A549 (cell line): ENCODE measurements around the gene IL17F. TPM values are rescaled to one million over a fixed set of nuclear protein-coding genes. Genes with fewer than 3 reads are reported as not detected.

Experiments used
- ATAC-seq, 2 experiments: fragments of 200-7000 bp in 1 of 2; fragments of >200 bp in 1 of 2; cut with Nextera tagmentation in 1 of 2; cut with Tn5 transposase in 1 of 2; 3 replicates each; pipeline versions ENCODE4 v1.8.0 to v1.9.1; 2018 to 2020; ENCODE audit warnings: mild to moderate bottlenecking in 1 of 2, moderate library complexity in 1 of 2
- CTCF ChIA-PET: fragments of 300-600 bp; sonication (Branson Sonifier 250); formaldehyde crosslinking; extraction: SDS; loops from one replicate; lab custom pipeline; 2021; ENCODE audit warnings: antibody characterized with exemption, inconsistent platforms; lab: Yijun Ruan, JAX
- POLR2A ChIA-PET: fragments of 350-600 bp; formaldehyde crosslinking; extraction: SDS; loops from one replicate; lab custom pipeline; 2021; ENCODE audit warnings: antibody characterized with exemption, inconsistent platforms; lab: Yijun Ruan, JAX
- DNase-seq, 2 experiments: peaks; one replicate each; pipeline versions ENCODE4 v3.0.0 to v3.0.0-alpha.2; 2011 to 2016; ENCODE audit warnings: low read depth in 1 of 2, low spot score in 1 of 2
- FAIRE-seq: peaks from 2 replicates; lab custom pipeline; 2011; peaks lifted over from hg19 to GRCh38; lab: Jason Lieb, UNC
- H3K27ac ChIP-seq, 2 experiments: fragments of >200 bp; sonication (Bioruptor Twin); formaldehyde crosslinking; 3 replicates each; pipeline ENCODE4 v1.5.1; 2016 to 2017
- H3K4me1 ChIP-seq: fragments of >200 bp; sonication (Bioruptor Twin); formaldehyde crosslinking; 3 replicates; pipeline ENCODE4 v1.6.1; 2016
- H3K4me2 ChIP-seq: fragments of >200 bp; sonication (Bioruptor Twin); formaldehyde crosslinking; 3 replicates; pipeline ENCODE4 v1.6.1; 2016
- H3K4me3 ChIP-seq: fragments of >200 bp; sonication (Bioruptor Twin); formaldehyde crosslinking; 3 replicates; pipeline ENCODE4 v1.5.1; 2016
- H3K9me3 ChIP-seq: fragments of >200 bp; sonication (Bioruptor Twin); formaldehyde crosslinking; 3 replicates; pipeline ENCODE4 v1.6.1; 2016
- CHD2 ChIP-seq: fragments of 150-350 bp; IDR thresholded peaks from 2 replicates; pipeline ENCODE4 v1.6.1; 2014; ENCODE audit warnings: low read length; ENCODE audit not compliant: partially characterized antibody
- E2F6 ChIP-seq: IDR thresholded peaks from 2 replicates; pipeline ENCODE4 v1.6.1; 2012; ENCODE audit warnings: low read depth, borderline replicate concordance
- EHF ChIP-seq: fragments of 250-450 bp; sonication (Bioruptor Pico); IDR thresholded peaks from 2 replicates; pipeline ENCODE4 v1.5.0; 2020; ENCODE audit warnings: mild to moderate bottlenecking
- ESRRA ChIP-seq: fragments of 150-350 bp; IDR thresholded peaks from 2 replicates; pipeline ENCODE4 v1.6.1; 2014; ENCODE audit warnings: mild to moderate bottlenecking, low read length, borderline replicate concordance
- HDAC2 ChIP-seq: fragments of 200-600 bp; sonication (generic); IDR thresholded peaks from 2 replicates; pipeline ENCODE4 v1.6.1; 2016
- HES2 ChIP-seq: fragments of >200 bp; sonication (Bioruptor Twin); formaldehyde crosslinking; IDR thresholded peaks from 2 replicates; pipeline ENCODE4 v1.6.1; 2016
- HOXA7 ChIP-seq: fragments of 250-450 bp; sonication (Bioruptor Pico); IDR thresholded peaks from 2 replicates; pipeline ENCODE4 v1.5.0; 2020; ENCODE audit warnings: mild to moderate bottlenecking, moderate library complexity
- HOXB5 ChIP-seq: fragments of 250-450 bp; sonication (Bioruptor Pico); IDR thresholded peaks from 2 replicates; pipeline ENCODE4 v1.5.0; 2020; ENCODE audit warnings: mild to moderate bottlenecking, moderate library complexity
- JUNB ChIP-seq: fragments of >200 bp; sonication (Bioruptor Twin); formaldehyde crosslinking; IDR thresholded peaks from 2 replicates; pipeline ENCODE4 v1.6.1; 2016
- MAFK ChIP-seq: fragments of 450-650 bp; IDR thresholded peaks from 2 replicates; pipeline ENCODE4 v1.6.1; 2014; ENCODE audit not compliant: partially characterized antibody
- MYC ChIP-seq: IDR thresholded peaks from 2 replicates; pipeline ENCODE4 v1.6.1; 2012; ENCODE audit warnings: mild to moderate bottlenecking, inconsistent platforms, low read length, improper control_type of control experiment, borderline replicate concordance
- NFE2L2 ChIP-seq: fragments of 150-350 bp; conservative IDR thresholded peaks from 2 replicates; pipeline ENCODE4 v1.6.1; 2014; ENCODE audit warnings: low read length
- NR3C1 ChIP-seq: fragments of >200 bp; sonication (Bioruptor Twin); formaldehyde crosslinking; IDR thresholded peaks from 3 replicates; pipeline ENCODE4 v1.6.1; 2017
- PHF8 ChIP-seq: fragments of 200-600 bp; sonication (generic); IDR thresholded peaks from 2 replicates; pipeline ENCODE4 v1.6.1; 2016; ENCODE audit warnings: low read depth, mild to moderate bottlenecking, antibody characterized with exemption, moderate library complexity, borderline replicate concordance
- POLR2A ChIP-seq: IDR thresholded peaks from 2 replicates; pipeline ENCODE4 v1.6.1; 2012; ENCODE audit warnings: mild to moderate bottlenecking, low read length
- POLR2AphosphoS2 ChIP-seq: conservative IDR thresholded peaks from 2 replicates; pipeline ENCODE4 v1.6.1; 2012; ENCODE audit warnings: low read length, improper control_type of control experiment, inconsistent platforms
- RCOR1 ChIP-seq: fragments of 150-350 bp; IDR thresholded peaks from 2 replicates; pipeline ENCODE4 v1.6.1; 2014; ENCODE audit warnings: antibody characterized with exemption, low read length, low read depth
- RNF2 ChIP-seq: fragments of 200-600 bp; sonication (generic); IDR thresholded peaks from 2 replicates; pipeline ENCODE4 v1.6.1; 2016; ENCODE audit warnings: low read depth, mild to moderate bottlenecking, antibody characterized with exemption, moderate library complexity, borderline replicate concordance
- SREBF2 ChIP-seq: fragments of 450-650 bp; IDR thresholded peaks from 2 replicates; pipeline ENCODE4 v1.6.1; 2014; ENCODE audit warnings: mild to moderate bottlenecking, moderate library complexity
- TP53 ChIP-seq: fragments of 250-450 bp; sonication (Bioruptor Pico); IDR thresholded peaks from 2 replicates; pipeline ENCODE4 v1.5.0; 2021; ENCODE audit warnings: mild to moderate bottlenecking, moderate library complexity
- ZNF302 ChIP-seq: fragments of 250-450 bp; sonication (Bioruptor Pico); IDR thresholded peaks from 2 replicates; pipeline ENCODE4 v1.9.0; 2021; ENCODE audit warnings: inconsistent platforms, mild to moderate bottlenecking, moderate library complexity
- ZSCAN20 ChIP-seq: fragments of 250-450 bp; sonication (Bioruptor Pico); IDR thresholded peaks from 2 replicates; pipeline ENCODE4 v1.8.0; 2022; ENCODE audit warnings: mild to moderate bottlenecking, moderate library complexity
- WGBS: methylation state at CpG from one replicate; pipeline ENCODE4 v1.1.6; 2017; ENCODE audit errors: missing lambda C conversion rate; 5-methylcytosine and 5-hydroxymethylcytosine counted together
- polyA plus RNA-seq, 4 experiments: library from polyadenylated mRNA; depleted of rRNA in 3 of 4; stranded (reverse); fragments of >200 nt; fragmentation: RNase III in 1 of 4; extraction: RNeasy Plus Mini Kit Qiagen cat#74134 plus additional on column Dnase treatment in 1 of 4; gene quantifications; 2 replicates in 3 of 4; 3 replicates in 1 of 4; pipeline ENCODE4 v1.2.3, GENCODE V29; 2011 to 2017
- TF ChIP-seq, protein P1 (sequence below): fragments of 150-350 bp; IDR thresholded peaks from 2 replicates; pipeline ENCODE4 v1.6.1; 2014; ENCODE audit warnings: low read depth, mild to moderate bottlenecking, low read length

The IL17F gene
- polyA plus RNA-seq, 2 of the 4 experiments (the other 2 are of a cell fraction) = not detected

- WGBS = 32% methylated on average over 3 of the region's 3 CpGs
Measured at GRCh38 chr6:52208612-52209011, 35.7 kb downstream of the IL17F start.

GRCh38 chr6:52207066-52207465 is 37.2 kb downstream of the IL17F start:
- H3K4me2 ChIP-seq = no peak overlapping the region
- 4% methylated on average over 2 of the region's 2 CpGs for WGBS
- no peaks in the 10 kb centered on the region for H3K9me3 ChIP-seq
- CTCF ChIA-PET = no interaction called here
- no peak overlapping the region for H3K4me3 ChIP-seq
- DNase-seq = no peak
- FAIRE-seq = no peak
- no peaks in the 10 kb centered on the region for H3K4me1 ChIP-seq
- no peak for TF ChIP-seq HOXA7 (CRISPR knock-in tag)
- TF ChIP-seq, all 56 proteins: peak for 0
- ATAC-seq = no peak
- no peak overlapping the region for H3K27ac ChIP-seq
- POLR2A ChIA-PET = no interaction called here

More at GRCh38 chr6:52208612-52209011, 35.7 kb downstream of the IL17F start:
- ChIA-PET CTCF (no interaction called here), POLR2A (no interaction called here)
- no peaks in the 10 kb centered on the region for H3K9me3 ChIP-seq
- H3K27ac ChIP-seq = no peak overlapping the region
- H3K4me1 ChIP-seq = no peaks in the 10 kb centered on the region
- FAIRE-seq (no peak), DNase-seq (no peak), ATAC-seq (no peak)
- H3K4me2 ChIP-seq = no peak overlapping the region
- no peak overlapping the region for H3K4me3 ChIP-seq
- TF ChIP-seq, protein P1, sequence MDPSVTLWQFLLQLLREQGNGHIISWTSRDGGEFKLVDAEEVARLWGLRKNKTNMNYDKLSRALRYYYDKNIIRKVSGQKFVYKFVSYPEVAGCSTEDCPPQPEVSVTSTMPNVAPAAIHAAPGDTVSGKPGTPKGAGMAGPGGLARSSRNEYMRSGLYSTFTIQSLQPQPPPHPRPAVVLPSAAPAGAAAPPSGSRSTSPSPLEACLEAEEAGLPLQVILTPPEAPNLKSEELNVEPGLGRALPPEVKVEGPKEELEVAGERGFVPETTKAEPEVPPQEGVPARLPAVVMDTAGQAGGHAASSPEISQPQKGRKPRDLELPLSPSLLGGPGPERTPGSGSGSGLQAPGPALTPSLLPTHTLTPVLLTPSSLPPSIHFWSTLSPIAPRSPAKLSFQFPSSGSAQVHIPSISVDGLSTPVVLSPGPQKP = no peak
- TF ChIP-seq JUNB = no peak
- TF ChIP-seq RNF2 = no peak
- TF ChIP-seq NR3C1 = no peak
- TF ChIP-seq HDAC2 = no peak
- no peak for TF ChIP-seq CHD2
- no peak for TF ChIP-seq POLR2A
- no peak for TF ChIP-seq HES2
- TF ChIP-seq MAFK = no peak
- no peak for TF ChIP-seq EHF (CRISPR knock-in tag)

GRCh38 chr6:52201493-52201892 is 42.8 kb downstream of the IL17F start:
- Histone ChIP-seq H3K4me1 (no peaks in the 10 kb centered on the region), H3K4me3 (no peak overlapping the region), H3K9me3 (no peaks in the 10 kb centered on the region), H3K4me2 (no peak overlapping the region), H3K27ac (no peak overlapping the region)
- ChIA-PET CTCF (interaction anchor here (1.1 kb wide), 2 partner anchors 9 to 11 kb away, joined by 3 to 4 read pairs; no protein-coding TSS in a partner anchor), POLR2A (no interaction called here)
- TF ChIP-seq ZSCAN20 (CRISPR knock-in tag) (no peak), E2F6 (no peak), EHF (CRISPR knock-in tag) (no peak), POLR2A (no peak), MAFK (no peak), ZNF302 (CRISPR knock-in tag) (no peak), NFE2L2 (no peak), POLR2AphosphoS2 (no peak), HOXB5 (no peak), SREBF2 (no peak), PHF8 (no peak), MYC (no peak), ESRRA (no peak), TP53 (CRISPR knock-in tag) (no peak), RCOR1 (no peak)
- no peak for FAIRE-seq
- DNase-seq = no peak
- no peak for ATAC-seq
